ENCODE data around the gene FRMD4A. TPM values are rescaled to one million over a fixed set of nuclear protein-coding genes. Genes with fewer than 3 reads are reported as not detected.

FRMD4A gene
- total RNA-seq, 1 experiment from 2014 or later: 19.6 TPM

- Histone ChIP-seq H3K14ac (ENCODE audit: insufficient read depth, low read length) (no peak overlapping the region), H3K23ac (ENCODE audit: insufficient read length, low read depth, low read length) (no peak overlapping the region), H3K27ac (ENCODE audit: insufficient read length, low read depth, low read length) (no peak overlapping the region), H3K4me1 (ENCODE audit: insufficient read depth, low read length) (peaks cover 8% of the 10 kb centered on the region), H3T11ph (ENCODE audit: low read length) (no peak overlapping the region), H4K5ac (ENCODE audit: insufficient read length, low read depth, low read length) (no peak overlapping the region), H4K8ac (replicated peaks; ENCODE audit: insufficient read length, low read depth, low read length) (no peak overlapping the region), H2BK20ac (ENCODE audit: low read depth, low read length, poor library complexity, severe bottlenecking) (no peak overlapping the region), H3K18ac (ENCODE audit: insufficient read length, low read depth, low read length) (no peak overlapping the region), H3K9me3 (ENCODE audit: control insufficient read depth, low read depth, low read length) (no peaks in the 10 kb centered on the region), H2BK15ac (ENCODE audit: low read depth, low read length) (no peak overlapping the region), H3K79me1 (ENCODE audit: insufficient read depth, low read depth, low read length, poor library complexity, severe bottlenecking) (no peaks in the 10 kb centered on the region), H2BK12ac (ENCODE audit: insufficient read length, low read depth, low read length) (no peak overlapping the region), H3K79me2 (ENCODE audit: insufficient read depth, low read length) (no peaks in the 10 kb centered on the region), H3K4me2 (ENCODE audit: insufficient read depth, insufficient read length, low read length) (no peak overlapping the region), H3K9ac (ENCODE audit: extremely low read depth, insufficient read length, low read length) (no peak overlapping the region), H2BK120ac (ENCODE audit: low read depth, low read length, poor library complexity, severe bottlenecking) (no peak overlapping the region), H3K23me2 (ENCODE audit: insufficient read length, low read depth, low read length, poor library complexity, severe bottlenecking) (no peaks in the 10 kb centered on the region), H3K27me3 (ENCODE audit: insufficient read depth, low read length) (no peaks in the 10 kb centered on the region), H3K4ac (ENCODE audit: low read depth, low read length) (no peak overlapping the region), H2AK5ac (ENCODE audit: insufficient read length, low read length) (no peak overlapping the region), H2AFZ (ENCODE audit: low read length) (no peak overlapping the region), H4K91ac (ENCODE audit: insufficient read length, low read depth, low read length) (no peak overlapping the region), H3K56ac (ENCODE audit: insufficient read length, low read depth, low read length) (no peak overlapping the region), H2BK5ac (ENCODE audit: insufficient read length, low read length) (no peak overlapping the region), H4K20me1 (ENCODE audit: control insufficient read depth, insufficient read depth, insufficient read length) (no peaks in the 10 kb centered on the region)
- H3K9me3 Mint-ChIP-seq: no peaks in the 10 kb centered on the region
- TF ChIP-seq CTCF (conservative IDR thresholded peaks at IDR 0.05): no peak
- H3K27me3 Mint-ChIP-seq (ENCODE audit: low read depth): no peaks in the 10 kb centered on the region; the same call in 1 of the 2 replicates
- WGBS (ENCODE audit: extremely low coverage, insufficient read length, low lambda C conversion rate): no CpG with 5 or more reads among the region's 5 CpGs
- peaks cover 0 to 5% (median 2%) of the 10 kb centered on the region in 3 experiments; a peak in 2 of 7 replicates for H3K36me3 Mint-ChIP-seq (ENCODE audit: insufficient read depth in 1 of 3, low read depth in 3 of 3)
- no peak overlapping the region; a peak in 1 of 7 replicates for H3K27ac Mint-ChIP-seq
- H3K4me1 Mint-ChIP-seq: peaks cover 17 to 27% of the 10 kb centered on the region in 2 experiments
- no peak overlapping the region for H3K4me3 Mint-ChIP-seq
- no peak for DNase-seq
Observed at GRCh38 chr10:13946209-13946460, 384.6 kb downstream of the FRMD4A start.

All from H9 (cell line).